ENCODE data around the gene CDK6. TPM values are rescaled to one million over a fixed set of nuclear protein-coding genes. Genes with fewer than 3 reads are reported as not detected.

CDK6 gene
- polyA plus RNA-seq, 1 donor (not counting 4 experiments of a cell fraction or from before 2014, with no cell fraction given): 53.5 TPM

DNA sequence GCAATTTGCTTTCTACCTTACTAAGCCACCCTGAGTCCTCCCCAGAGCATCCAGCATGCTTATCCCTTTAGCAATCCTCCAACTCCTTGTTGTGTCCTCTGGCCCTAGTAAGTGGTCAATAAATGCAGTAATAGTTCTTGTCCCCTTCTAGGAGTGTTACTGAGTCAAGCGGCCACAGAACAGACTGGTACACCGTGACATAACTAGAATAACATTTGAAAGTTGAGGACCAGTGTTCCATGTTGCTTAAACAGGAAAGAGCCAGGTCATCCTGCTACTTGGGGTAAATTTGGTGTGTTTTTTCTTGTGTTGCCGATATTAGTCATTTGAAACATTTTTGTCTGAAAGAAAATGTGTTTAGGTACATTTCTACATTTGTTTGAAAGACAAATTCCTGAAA, 4.8 kb upstream of the CDK6 start:
- dilution Hi-C loops (cut with MboI; ENCODE audit: extremely low pct_ligation_motif_present, low sequenced_read_pairs): no loop called here
- Histone ChIP-seq H3K9ac (ENCODE audit: control insufficient read depth, extremely low read depth, insufficient read depth, low read length) (no peak overlapping the region), H3K9me3 (ENCODE audit: control insufficient read depth, low read depth, low read length) (no peaks in the 10 kb centered on the region), H3K79me2 (ENCODE audit: control insufficient read depth, insufficient read depth, low read length) (peaks cover 6% of the 10 kb centered on the region), H3K27ac (ENCODE audit: control insufficient read depth, insufficient read depth, low read length) (no peak overlapping the region), H3K4me3 (ENCODE audit: control insufficient read depth in 2 of 3, extremely low read depth in 1 of 3, insufficient read depth in 2 of 3, low read depth in 1 of 3, low read length in 3 of 3) (no peak overlapping the region), H3K27me3 (ENCODE audit: control insufficient read depth, extremely low read depth, insufficient read depth, low read length) (no peaks in the 10 kb centered on the region), H2AFZ (ENCODE audit: control insufficient read depth, low read length) (no peak overlapping the region), H4K20me1 (ENCODE audit: control insufficient read depth, extremely low read depth, insufficient read depth, low read length) (no peaks in the 10 kb centered on the region), H3K4me1 (ENCODE audit: control insufficient read depth, extremely low read depth, insufficient read depth, low read length) (peaks cover 14% of the 10 kb centered on the region), H3K9me1 (ENCODE audit: control insufficient read depth, extremely low read depth, insufficient read depth, low read length) (no peaks in the 10 kb centered on the region), H3K4me2 (ENCODE audit: control insufficient read depth, extremely low read depth, insufficient read depth, low read depth, low read length) (no peak overlapping the region), H3K36me3 (ENCODE audit: control insufficient read depth in 2 of 2, extremely low read depth in 1 of 2, insufficient read depth in 2 of 2, low read length in 2 of 2) (no peaks in the 10 kb centered on the region)
- FAIRE-seq: no peak
- TF ChIP-seq CTCF (optimal IDR thresholded peaks at IDR 0.05 in 1 of 3, IDR thresholded peaks at IDR 0.05 in 1 of 3, conservative IDR thresholded peaks at IDR 0.05 in 1 of 3; ENCODE audit: extremely low read depth in 1 of 3, insufficient read depth in 2 of 3, low read length in 3 of 3) (no peak), EZH2 (IDR thresholded peaks at IDR 0.05; ENCODE audit: low read length) (no peak)
- DNase-seq (ENCODE audit: low read depth, low spot score): no peak

GRCh38 chr7:92840316-92840715, 3.9 kb upstream of the CDK6 start:
- Histone ChIP-seq H3K9ac (ENCODE audit: control insufficient read depth, extremely low read depth, insufficient read depth, low read length) (no peak overlapping the region), H3K4me3 (ENCODE audit: control insufficient read depth in 2 of 3, extremely low read depth in 1 of 3, insufficient read depth in 2 of 3, low read depth in 1 of 3, low read length in 3 of 3) (no peak overlapping the region), H3K36me3 (ENCODE audit: control insufficient read depth in 2 of 2, extremely low read depth in 1 of 2, insufficient read depth in 2 of 2, low read length in 2 of 2) (no peaks in the 10 kb centered on the region), H3K27ac (ENCODE audit: control insufficient read depth, insufficient read depth, low read length) (peak overlapping the region; percentile 24), H3K4me2 (ENCODE audit: control insufficient read depth, extremely low read depth, insufficient read depth, low read depth, low read length) (peak overlapping the region; percentile 41), H3K27me3 (ENCODE audit: control insufficient read depth, extremely low read depth, insufficient read depth, low read length) (no peaks in the 10 kb centered on the region), H3K9me1 (ENCODE audit: control insufficient read depth, extremely low read depth, insufficient read depth, low read length) (no peaks in the 10 kb centered on the region), H3K4me1 (ENCODE audit: control insufficient read depth, extremely low read depth, insufficient read depth, low read length) (peaks cover 14% of the 10 kb centered on the region), H3K79me2 (ENCODE audit: control insufficient read depth, insufficient read depth, low read length) (peaks cover 15% of the 10 kb centered on the region), H2AFZ (ENCODE audit: control insufficient read depth, low read length) (peak overlapping the region; percentile 72), H4K20me1 (ENCODE audit: control insufficient read depth, extremely low read depth, insufficient read depth, low read length) (no peaks in the 10 kb centered on the region), H3K9me3 (ENCODE audit: control insufficient read depth, low read depth, low read length) (no peaks in the 10 kb centered on the region)
- DNase-seq (ENCODE audit: low read depth, low spot score) (no peak), FAIRE-seq (peak; percentile 41)
- no peak for TF ChIP-seq EZH2 (IDR thresholded peaks at IDR 0.05; ENCODE audit: low read length)
- no peak for TF ChIP-seq CTCF (optimal IDR thresholded peaks at IDR 0.05 in 1 of 3, IDR thresholded peaks at IDR 0.05 in 1 of 3, conservative IDR thresholded peaks at IDR 0.05 in 1 of 3; ENCODE audit: extremely low read depth in 1 of 3, insufficient read depth in 2 of 3, low read length in 3 of 3)
- dilution Hi-C loops (cut with MboI; ENCODE audit: extremely low pct_ligation_motif_present, low sequenced_read_pairs): no loop called here

All from keratinocyte (primary cell).